HEK293 (cell line): Measurements from ENCODE around the gene NFATC1.

Experiments
- SETDB1 ChIP-seq: IDR thresholded peaks from one replicate; pipeline ENCODE4 v1.6.1; 2017; ENCODE audit warnings: mild to moderate bottlenecking, low read length, moderate library complexity, mixed read lengths; ENCODE audit not compliant: insufficient read length
- TCF7L2 ChIP-seq: IDR thresholded peaks from 2 replicates; pipeline ENCODE4 v1.6.1; 2011; ENCODE audit warnings: low read depth, mild to moderate bottlenecking, inconsistent platforms, low read length, moderate library complexity, borderline replicate concordance
- ZNF23 ChIP-seq: fragments of 450-650 bp; formaldehyde crosslinking; IDR thresholded peaks from 2 replicates; pipeline ENCODE4 v1.5.1; 2016; ENCODE audit warnings: missing biosample characterization, missing genetic modification characterization, borderline replicate concordance
- ZNF561 ChIP-seq: fragments of 450-650 bp; IDR thresholded peaks from 2 replicates; pipeline ENCODE4 v1.5.1; 2018; ENCODE audit warnings: missing biosample characterization, missing genetic modification characterization, borderline replicate concordance
- ZNF621 ChIP-seq: fragments of 450-650 bp; formaldehyde crosslinking; IDR thresholded peaks from 2 replicates; pipeline ENCODE4 v1.5.1; 2017; ENCODE audit warnings: missing biosample characterization, missing genetic modification characterization
- ZNF677 ChIP-seq: fragments of 450-650 bp; IDR thresholded peaks from 2 replicates; pipeline ENCODE4 v1.5.0; 2018; ENCODE audit warnings: missing biosample characterization, mild to moderate bottlenecking, missing genetic modification characterization, moderate library complexity
- TF ChIP-seq, protein P1 (sequence below): fragments of 450-650 bp; formaldehyde crosslinking; IDR thresholded peaks from 2 replicates; pipeline ENCODE4 v1.5.1; 2016; ENCODE audit warnings: missing biosample characterization, missing genetic modification characterization, low read depth
- TF ChIP-seq, protein P2 (sequence below): fragments of 450-650 bp; formaldehyde crosslinking; IDR thresholded peaks from 2 replicates; pipeline ENCODE4 v1.5.1; 2016; ENCODE audit warnings: missing biosample characterization, missing genetic modification characterization
- TF ChIP-seq, protein P3 (sequence below): fragments of 450-650 bp; formaldehyde crosslinking; IDR thresholded peaks from 2 replicates; pipeline ENCODE4 v1.5.1; 2016; ENCODE audit warnings: missing biosample characterization, missing genetic modification characterization
- TF ChIP-seq, protein P4 (sequence below): fragments of 450-650 bp; formaldehyde crosslinking; IDR thresholded peaks from 2 replicates; pipeline ENCODE4 v1.5.1; 2016; ENCODE audit warnings: missing biosample characterization, missing genetic modification characterization
- TF ChIP-seq, protein P5 (sequence below): fragments of 450-650 bp; formaldehyde crosslinking; IDR thresholded peaks from 2 replicates; pipeline ENCODE4 v1.5.1; 2016; ENCODE audit warnings: missing biosample characterization, missing genetic modification characterization
- TF ChIP-seq, protein P6 (sequence below): fragments of 450-650 bp; formaldehyde crosslinking; IDR thresholded peaks from 2 replicates; pipeline ENCODE4 v1.5.1; 2016; ENCODE audit warnings: missing biosample characterization, missing genetic modification characterization

DNA sequence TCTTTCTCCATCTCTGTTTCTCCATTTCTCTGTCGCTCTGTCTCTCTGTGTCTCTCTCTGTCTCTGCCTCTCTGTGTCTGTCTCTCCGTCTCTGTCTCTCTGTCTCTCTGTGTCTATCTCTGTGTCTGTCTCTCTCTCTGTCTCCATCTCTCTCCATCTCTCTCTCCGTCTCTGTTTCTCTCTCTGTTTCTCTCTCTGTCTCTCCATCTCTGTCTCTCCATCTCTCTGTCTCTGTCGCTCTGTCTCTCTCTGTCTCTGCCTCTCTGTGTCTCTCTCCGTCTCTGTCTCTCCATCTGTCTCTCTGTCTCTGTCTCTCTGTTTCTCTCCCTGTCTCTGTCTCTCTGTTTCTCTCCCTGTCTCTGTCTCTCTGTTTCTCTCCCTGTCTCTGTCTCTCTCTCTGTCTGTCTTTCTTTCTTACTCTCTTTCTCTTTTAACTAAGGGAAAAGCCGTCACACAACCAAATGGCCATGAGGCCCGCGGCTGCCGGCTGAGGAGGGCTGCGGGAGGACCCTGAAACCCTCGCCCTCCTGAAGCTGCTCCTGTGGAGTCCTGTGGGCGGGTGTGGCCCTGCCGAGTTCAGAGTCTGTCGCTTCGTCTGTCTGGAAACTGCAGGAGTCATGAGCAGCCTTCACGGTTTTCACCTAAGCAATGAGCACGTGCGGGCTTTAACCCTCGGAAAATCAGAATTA, 29.3 kb downstream of the NFATC1 start:
- TF ChIP-seq, protein P1, sequence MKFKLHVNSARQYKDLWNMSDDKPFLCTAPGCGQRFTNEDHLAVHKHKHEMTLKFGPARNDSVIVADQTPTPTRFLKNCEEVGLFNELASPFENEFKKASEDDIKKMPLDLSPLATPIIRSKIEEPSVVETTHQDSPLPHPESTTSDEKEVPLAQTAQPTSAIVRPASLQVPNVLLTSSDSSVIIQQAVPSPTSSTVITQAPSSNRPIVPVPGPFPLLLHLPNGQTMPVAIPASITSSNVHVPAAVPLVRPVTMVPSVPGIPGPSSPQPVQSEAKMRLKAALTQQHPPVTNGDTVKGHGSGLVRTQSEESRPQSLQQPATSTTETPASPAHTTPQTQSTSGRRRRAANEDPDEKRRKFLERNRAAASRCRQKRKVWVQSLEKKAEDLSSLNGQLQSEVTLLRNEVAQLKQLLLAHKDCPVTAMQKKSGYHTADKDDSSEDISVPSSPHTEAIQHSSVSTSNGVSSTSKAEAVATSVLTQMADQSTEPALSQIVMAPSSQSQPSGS (tag by site-specific recombination): no peak
- TF ChIP-seq, protein P2, sequence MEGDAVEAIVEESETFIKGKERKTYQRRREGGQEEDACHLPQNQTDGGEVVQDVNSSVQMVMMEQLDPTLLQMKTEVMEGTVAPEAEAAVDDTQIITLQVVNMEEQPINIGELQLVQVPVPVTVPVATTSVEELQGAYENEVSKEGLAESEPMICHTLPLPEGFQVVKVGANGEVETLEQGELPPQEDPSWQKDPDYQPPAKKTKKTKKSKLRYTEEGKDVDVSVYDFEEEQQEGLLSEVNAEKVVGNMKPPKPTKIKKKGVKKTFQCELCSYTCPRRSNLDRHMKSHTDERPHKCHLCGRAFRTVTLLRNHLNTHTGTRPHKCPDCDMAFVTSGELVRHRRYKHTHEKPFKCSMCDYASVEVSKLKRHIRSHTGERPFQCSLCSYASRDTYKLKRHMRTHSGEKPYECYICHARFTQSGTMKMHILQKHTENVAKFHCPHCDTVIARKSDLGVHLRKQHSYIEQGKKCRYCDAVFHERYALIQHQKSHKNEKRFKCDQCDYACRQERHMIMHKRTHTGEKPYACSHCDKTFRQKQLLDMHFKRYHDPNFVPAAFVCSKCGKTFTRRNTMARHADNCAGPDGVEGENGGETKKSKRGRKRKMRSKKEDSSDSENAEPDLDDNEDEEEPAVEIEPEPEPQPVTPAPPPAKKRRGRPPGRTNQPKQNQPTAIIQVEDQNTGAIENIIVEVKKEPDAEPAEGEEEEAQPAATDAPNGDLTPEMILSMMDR (tag by site-specific recombination): no peak
- TF ChIP-seq ZNF677 (tag by site-specific recombination): no peak
- TF ChIP-seq ZNF561 (tag by site-specific recombination): no peak
- TF ChIP-seq, protein P3, sequence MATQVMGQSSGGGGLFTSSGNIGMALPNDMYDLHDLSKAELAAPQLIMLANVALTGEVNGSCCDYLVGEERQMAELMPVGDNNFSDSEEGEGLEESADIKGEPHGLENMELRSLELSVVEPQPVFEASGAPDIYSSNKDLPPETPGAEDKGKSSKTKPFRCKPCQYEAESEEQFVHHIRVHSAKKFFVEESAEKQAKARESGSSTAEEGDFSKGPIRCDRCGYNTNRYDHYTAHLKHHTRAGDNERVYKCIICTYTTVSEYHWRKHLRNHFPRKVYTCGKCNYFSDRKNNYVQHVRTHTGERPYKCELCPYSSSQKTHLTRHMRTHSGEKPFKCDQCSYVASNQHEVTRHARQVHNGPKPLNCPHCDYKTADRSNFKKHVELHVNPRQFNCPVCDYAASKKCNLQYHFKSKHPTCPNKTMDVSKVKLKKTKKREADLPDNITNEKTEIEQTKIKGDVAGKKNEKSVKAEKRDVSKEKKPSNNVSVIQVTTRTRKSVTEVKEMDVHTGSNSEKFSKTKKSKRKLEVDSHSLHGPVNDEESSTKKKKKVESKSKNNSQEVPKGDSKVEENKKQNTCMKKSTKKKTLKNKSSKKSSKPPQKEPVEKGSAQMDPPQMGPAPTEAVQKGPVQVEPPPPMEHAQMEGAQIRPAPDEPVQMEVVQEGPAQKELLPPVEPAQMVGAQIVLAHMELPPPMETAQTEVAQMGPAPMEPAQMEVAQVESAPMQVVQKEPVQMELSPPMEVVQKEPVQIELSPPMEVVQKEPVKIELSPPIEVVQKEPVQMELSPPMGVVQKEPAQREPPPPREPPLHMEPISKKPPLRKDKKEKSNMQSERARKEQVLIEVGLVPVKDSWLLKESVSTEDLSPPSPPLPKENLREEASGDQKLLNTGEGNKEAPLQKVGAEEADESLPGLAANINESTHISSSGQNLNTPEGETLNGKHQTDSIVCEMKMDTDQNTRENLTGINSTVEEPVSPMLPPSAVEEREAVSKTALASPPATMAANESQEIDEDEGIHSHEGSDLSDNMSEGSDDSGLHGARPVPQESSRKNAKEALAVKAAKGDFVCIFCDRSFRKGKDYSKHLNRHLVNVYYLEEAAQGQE (tag by site-specific recombination): no peak
- TF ChIP-seq, protein P4, sequence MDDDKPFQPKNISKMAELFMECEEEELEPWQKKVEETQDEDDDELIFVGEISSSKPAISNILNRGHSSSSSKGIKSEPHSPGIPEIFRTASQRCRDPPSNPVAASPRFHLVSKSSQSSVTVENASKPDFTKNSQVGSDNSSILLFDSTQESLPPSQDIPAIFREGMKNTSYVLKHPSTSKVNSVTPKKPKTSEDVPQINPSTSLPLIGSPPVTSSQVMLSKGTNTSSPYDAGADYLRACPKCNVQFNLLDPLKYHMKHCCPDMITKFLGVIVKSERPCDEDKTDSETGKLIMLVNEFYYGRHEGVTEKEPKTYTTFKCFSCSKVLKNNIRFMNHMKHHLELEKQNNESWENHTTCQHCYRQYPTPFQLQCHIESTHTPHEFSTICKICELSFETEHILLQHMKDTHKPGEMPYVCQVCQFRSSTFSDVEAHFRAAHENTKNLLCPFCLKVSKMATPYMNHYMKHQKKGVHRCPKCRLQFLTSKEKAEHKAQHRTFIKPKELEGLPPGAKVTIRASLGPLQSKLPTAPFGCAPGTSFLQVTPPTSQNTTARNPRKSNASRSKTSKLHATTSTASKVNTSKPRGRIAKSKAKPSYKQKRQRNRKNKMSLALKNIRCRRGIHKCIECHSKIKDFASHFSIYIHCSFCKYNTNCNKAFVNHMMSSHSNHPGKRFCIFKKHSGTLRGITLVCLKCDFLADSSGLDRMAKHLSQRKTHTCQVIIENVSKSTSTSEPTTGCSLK (tag by site-specific recombination): no peak
- no peak for TF ChIP-seq ZNF621 (tag by site-specific recombination)
- no peak for TF ChIP-seq TCF7L2
- TF ChIP-seq, protein P5, sequence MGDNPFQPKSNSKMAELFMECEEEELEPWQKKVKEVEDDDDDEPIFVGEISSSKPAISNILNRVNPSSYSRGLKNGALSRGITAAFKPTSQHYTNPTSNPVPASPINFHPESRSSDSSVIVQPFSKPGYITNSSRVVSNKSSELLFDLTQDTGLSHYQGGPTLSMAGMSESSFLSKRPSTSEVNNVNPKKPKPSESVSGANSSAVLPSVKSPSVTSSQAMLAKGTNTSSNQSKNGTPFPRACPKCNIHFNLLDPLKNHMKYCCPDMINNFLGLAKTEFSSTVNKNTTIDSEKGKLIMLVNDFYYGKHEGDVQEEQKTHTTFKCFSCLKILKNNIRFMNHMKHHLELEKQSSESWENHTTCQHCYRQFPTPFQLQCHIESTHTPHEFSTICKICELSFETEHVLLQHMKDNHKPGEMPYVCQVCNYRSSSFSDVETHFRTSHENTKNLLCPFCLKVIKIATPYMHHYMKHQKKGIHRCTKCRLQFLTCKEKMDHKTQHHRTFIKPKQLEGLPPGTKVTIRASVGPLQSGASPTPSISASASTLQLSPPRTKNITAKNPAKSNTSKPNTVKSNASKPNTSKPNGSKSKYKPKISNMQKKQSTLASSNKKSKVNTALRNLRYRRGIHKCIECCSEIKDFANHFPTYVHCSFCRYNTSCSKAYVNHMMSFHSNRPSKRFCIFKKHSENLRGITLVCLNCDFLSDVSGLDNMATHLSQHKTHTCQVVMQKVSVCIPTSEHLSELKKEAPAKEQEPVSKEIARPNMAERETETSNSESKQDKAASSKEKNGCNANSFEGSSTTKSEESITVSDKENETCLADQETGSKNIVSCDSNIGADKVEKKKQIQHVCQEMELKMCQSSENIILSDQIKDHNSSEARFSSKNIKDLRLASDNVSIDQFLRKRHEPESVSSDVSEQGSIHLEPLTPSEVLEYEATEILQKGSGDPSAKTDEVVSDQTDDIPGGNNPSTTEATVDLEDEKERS (tag by site-specific recombination): no peak
- TF ChIP-seq ZNF23 (tag by site-specific recombination): no peak
- TF ChIP-seq, protein P6, sequence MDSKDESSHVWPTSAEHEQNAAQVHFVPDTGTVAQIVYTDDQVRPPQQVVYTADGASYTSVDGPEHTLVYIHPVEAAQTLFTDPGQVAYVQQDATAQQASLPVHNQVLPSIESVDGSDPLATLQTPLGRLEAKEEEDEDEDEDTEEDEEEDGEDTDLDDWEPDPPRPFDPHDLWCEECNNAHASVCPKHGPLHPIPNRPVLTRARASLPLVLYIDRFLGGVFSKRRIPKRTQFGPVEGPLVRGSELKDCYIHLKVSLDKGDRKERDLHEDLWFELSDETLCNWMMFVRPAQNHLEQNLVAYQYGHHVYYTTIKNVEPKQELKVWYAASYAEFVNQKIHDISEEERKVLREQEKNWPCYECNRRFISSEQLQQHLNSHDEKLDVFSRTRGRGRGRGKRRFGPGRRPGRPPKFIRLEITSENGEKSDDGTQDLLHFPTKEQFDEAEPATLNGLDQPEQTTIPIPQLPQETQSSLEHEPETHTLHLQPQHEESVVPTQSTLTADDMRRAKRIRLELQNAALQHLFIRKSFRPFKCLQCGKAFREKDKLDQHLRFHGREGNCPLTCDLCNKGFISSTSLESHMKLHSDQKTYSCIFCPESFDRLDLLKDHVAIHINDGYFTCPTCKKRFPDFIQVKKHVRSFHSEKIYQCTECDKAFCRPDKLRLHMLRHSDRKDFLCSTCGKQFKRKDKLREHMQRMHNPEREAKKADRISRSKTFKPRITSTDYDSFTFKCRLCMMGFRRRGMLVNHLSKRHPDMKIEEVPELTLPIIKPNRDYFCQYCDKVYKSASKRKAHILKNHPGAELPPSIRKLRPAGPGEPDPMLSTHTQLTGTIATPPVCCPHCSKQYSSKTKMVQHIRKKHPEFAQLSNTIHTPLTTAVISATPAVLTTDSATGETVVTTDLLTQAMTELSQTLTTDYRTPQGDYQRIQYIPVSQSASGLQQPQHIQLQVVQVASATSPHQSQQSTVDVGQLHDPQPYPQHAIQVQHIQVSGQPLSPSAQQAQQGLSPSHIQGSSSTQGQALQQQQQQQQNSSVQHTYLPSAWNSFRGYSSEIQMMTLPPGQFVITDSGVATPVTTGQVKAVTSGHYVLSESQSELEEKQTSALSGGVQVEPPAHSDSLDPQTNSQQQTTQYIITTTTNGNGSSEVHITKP (tag by site-specific recombination): no peak
- TF ChIP-seq SETDB1: no peak
